HL-60/S4 treated with retinoic acid at 250 ng/mL for 4 days and 3 days (cell line): ENCODE data around the gene DUSP3.

Experiments used
- in situ Hi-C: fragments of 300-500 bp; cut with MboI; formaldehyde crosslinking; loops from 2 replicates; pipeline ENCODE4 v1.7.0; 2022; ENCODE audit warnings: low sequenced_read_pairs

The DUSP3 gene

GRCh38 chr17:43778337-43779144 lies at the start of gene DUSP3:
Gene DUSP3, minus strand, starts transcription at chr17:43778977. Its CDS starts 53 bp downstream, at chr17:43778924.
- in situ Hi-C loops = no loop called here

GRCh38 chr17:43827596-43827995 lies 48.8 kb upstream of the DUSP3 start:
- in situ Hi-C loops = no loop called here

- in situ Hi-C loops = no loop called here
Measured at GRCh38 chr17:43826206-43826605, 47.4 kb upstream of the DUSP3 start.

GRCh38 chr17:43825567-43825966 lies 46.8 kb upstream of the DUSP3 start:
- in situ Hi-C loops = no loop called here

GRCh38 chr17:43823350-43824084 lies 44.7 kb upstream of the DUSP3 start:
- in situ Hi-C loops = no loop called here

GRCh38 chr17:43822570-43823190 lies 43.9 kb upstream of the DUSP3 start:
- in situ Hi-C loops = no loop called here

GRCh38 chr17:43820759-43821158 lies 42.0 kb upstream of the DUSP3 start:
- in situ Hi-C loops = no loop called here

GRCh38 chr17:43818966-43819365 lies 40.2 kb upstream of the DUSP3 start:
- in situ Hi-C loops = no loop called here

- in situ Hi-C loops = no loop called here
Measured at GRCh38 chr17:43817826-43818225, 39.0 kb upstream of the DUSP3 start.

- in situ Hi-C loops = no loop called here
Measured at GRCh38 chr17:43816336-43817320, 37.9 kb upstream of the DUSP3 start.

GRCh38 chr17:43814714-43815113 lies 35.9 kb upstream of the DUSP3 start:
- in situ Hi-C loops = no loop called here

GRCh38 chr17:43814026-43814425 lies 35.2 kb upstream of the DUSP3 start:
- in situ Hi-C loops = no loop called here

GRCh38 chr17:43813386-43813785 lies 34.6 kb upstream of the DUSP3 start:
- in situ Hi-C loops = no loop called here

GRCh38 chr17:43812396-43813265 lies 33.9 kb upstream of the DUSP3 start:
- in situ Hi-C loops = no loop called here

- in situ Hi-C loops = no loop called here
Measured at GRCh38 chr17:43810823-43811222, 32.0 kb upstream of the DUSP3 start.

GRCh38 chr17:43810226-43810715 lies 31.5 kb upstream of the DUSP3 start:
- in situ Hi-C loops = no loop called here

- in situ Hi-C loops = no loop called here
Measured at GRCh38 chr17:43809121-43809520, 30.3 kb upstream of the DUSP3 start.

GRCh38 chr17:43808076-43808475 lies 29.3 kb upstream of the DUSP3 start:
- in situ Hi-C loops = no loop called here

GRCh38 chr17:43805117-43805516 lies 26.3 kb upstream of the DUSP3 start:
- in situ Hi-C loops = no loop called here
